HepG2 (cell line): ENCODE data around the gene GNA12. TPM values are rescaled to one million over a fixed set of nuclear protein-coding genes. Genes with fewer than 3 reads are reported as not detected.

Experiments used
- AKNA ChIP-seq: sonication (generic); formaldehyde crosslinking; IDR thresholded peaks from 2 replicates; pipeline ENCODE4 v1.4.0; 2020; ENCODE audit warnings: missing genetic modification reagents, borderline replicate concordance
- ATF7-NPFF ChIP-seq: sonication (generic); formaldehyde crosslinking; IDR thresholded peaks from 2 replicates; pipeline ENCODE4 v1.8.1; 2023; ENCODE audit warnings: mild to moderate bottlenecking, low read depth, missing genetic modification reagents, moderate library complexity
- FOXO1 ChIP-seq: sonication (generic); formaldehyde crosslinking; IDR thresholded peaks from 2 replicates; pipeline ENCODE4 v1.4.0; 2020; ENCODE audit warnings: missing genetic modification reagents
- FOXO4 ChIP-seq: sonication (generic); formaldehyde crosslinking; conservative IDR thresholded peaks from 2 replicates; pipeline ENCODE4 v1.8.1; 2023; ENCODE audit warnings: missing genetic modification reagents
- MYPOP ChIP-seq: sonication (generic); formaldehyde crosslinking; IDR thresholded peaks from 2 replicates; pipeline ENCODE4 v1.8.1; 2023; ENCODE audit warnings: mild to moderate bottlenecking, moderate library complexity, missing genetic modification reagents
- POGZ ChIP-seq: sonication (generic); formaldehyde crosslinking; IDR thresholded peaks from 2 replicates; pipeline ENCODE4 v1.4.0; 2020; ENCODE audit warnings: mild to moderate bottlenecking, missing genetic modification reagents
- PRDM4 ChIP-seq: sonication (generic); formaldehyde crosslinking; IDR thresholded peaks from 2 replicates; pipeline ENCODE4 v1.9.0; 2021; ENCODE audit warnings: missing genetic modification reagents, borderline replicate concordance
- SOX13 ChIP-seq, 3 experiments: fragments of 450-650 bp in 1 of 3; sonication (generic) in 1 of 3; formaldehyde crosslinking in 1 of 3; IDR thresholded peaks in 2 of 3; conservative IDR thresholded peaks in 1 of 3; 2 replicates each; pipeline versions ENCODE4 v1.5.0 to v1.6.1; 2016 to 2020; ENCODE audit warnings: antibody characterized with exemption in 1 of 3, mild to moderate bottlenecking in 1 of 3, missing compliant biosample characterization in 1 of 3, missing genetic modification reagents in 1 of 3, moderate library complexity in 1 of 3
- ZFP82 ChIP-seq: sonication (generic); formaldehyde crosslinking; IDR thresholded peaks from 2 replicates; pipeline ENCODE4 v1.5.1; 2020; ENCODE audit warnings: mild to moderate bottlenecking, missing genetic modification reagents, borderline replicate concordance
- ZNF513 ChIP-seq: sonication (generic); formaldehyde crosslinking; conservative IDR thresholded peaks from 2 replicates; pipeline ENCODE4 v1.5.0; 2020; ENCODE audit warnings: missing genetic modification reagents
- ZNF639 ChIP-seq: conservative IDR thresholded peaks from 2 replicates; pipeline ENCODE4 v1.6.1; 2018; ENCODE audit warnings: missing genetic modification reagents
- ZNF768 ChIP-seq: sonication (generic); formaldehyde crosslinking; IDR thresholded peaks from 2 replicates; pipeline ENCODE4 v1.4.0; 2020; ENCODE audit warnings: missing genetic modification reagents
- ZNF777 ChIP-seq: sonication (generic); formaldehyde crosslinking; IDR thresholded peaks from 2 replicates; pipeline ENCODE4 v1.4.0; 2020; ENCODE audit warnings: missing genetic modification reagents
- polyA plus RNA-seq, 8 experiments: library from polyadenylated mRNA; depleted of rRNA in 3 of 8; stranded (reverse) in 7 of 8; unstranded in 1 of 8; fragments of >200 nt; fragmentation: Illumina TruSeq in 4 of 8; extraction: Trizol in 4 of 8; gene quantifications; 2 replicates each; pipeline versions ENCODE4 v1.2.1 to v1.2.3, GENCODE V29; 2011 to 2016; ENCODE audit warnings: low read depth in 4 of 8, missing spikeins in 1 of 8, mixed read lengths in 1 of 8; ENCODE audit not compliant: insufficient read depth in 1 of 8
- total RNA-seq, 5 experiments: library from RNA; depleted of rRNA; stranded (reverse); fragments of >200 nt; fragmentation: Illumina TruSeq; extraction: Trizol; gene quantifications; 2 replicates each; pipeline ENCODE4 v1.2.3, GENCODE V29; 2016; ENCODE audit warnings: low read depth in 1 of 5

GNA12 gene
- total and polyA plus RNA-seq, 2 of the 13 experiments (the other 11 are each of a cell fraction or from before 2014, with no cell fraction given) = 16.2 to 50.9 TPM

- TF ChIP-seq AKNA (no peak), FOXO4 (no peak), PRDM4 (no peak), FOXO1 (peak; percentile 89), ATF7-NPFF (peak; percentile 43; the same call in 1 of the 2 replicates), ZNF768 (CRISPR knock-in tag) (no peak), SOX13 (IDR thresholded peaks at IDR 0.05) (no peak; the same call in 1 of the 2 replicates), SOX13 (CRISPR knock-in tag; conservative IDR thresholded peaks at IDR 0.05 in 1 of 2, IDR thresholded peaks at IDR 0.05 in 1 of 2) (peak in 1 of 2 experiments; percentile 83; a peak in 2 of 4 replicates), ZFP82 (CRISPR knock-in tag) (peak; percentile 40; the same call in 1 of the 2 replicates), POGZ (peak; percentile 77), MYPOP (CRISPR knock-in tag) (peak; percentile 43), ZNF513 (CRISPR knock-in tag) (no peak), ZNF639 (CRISPR knock-in tag) (no peak), ZNF777 (peak; percentile 61; the same call in 1 of the 2 replicates)
Measured at GRCh38 chr7:2802504-2803341, 41.4 kb downstream of the GNA12 start (continued).
